Transverse colon (tissue), 4 donors: ENCODE data around the gene SCG2. TPM values are rescaled to one million over a fixed set of nuclear protein-coding genes. Genes with fewer than 3 reads are reported as not detected.

Experiments
- DNase-seq: peaks from one replicate; pipeline ENCODE4 v3.0.0-alpha.2; 2019
- H3K27ac ChIP-seq, 4 donors: fragments of 200-600 bp; sonication (generic); 2 replicates each; pipeline ENCODE4 v1.5.1; 2016 to 2018; ENCODE audit warnings: inconsistent platforms in 4 of 4
- H3K27me3 ChIP-seq: fragments of 200-600 bp; sonication (generic); 2 replicates; pipeline ENCODE4 v1.5.1; 2017; ENCODE audit warnings: inconsistent platforms
- H3K36me3 ChIP-seq, 4 donors: fragments of 200-600 bp; sonication (generic); 2 replicates each; pipeline ENCODE4 v1.5.1; 2017 to 2019; ENCODE audit warnings: inconsistent platforms in 4 of 4
- H3K4me1 ChIP-seq, 4 donors: fragments of 200-600 bp; sonication (generic); 2 replicates each; pipeline ENCODE4 v1.5.1; 2017 to 2020; ENCODE audit warnings: inconsistent platforms in 4 of 4
- H3K4me3 ChIP-seq, 4 donors: fragments of 200-600 bp; sonication (generic); 1 replicate in 1 of 4; 2 replicates in 3 of 4; pipeline versions ENCODE4 v1.5.1 to v1.6.1; 2017 to 2019; ENCODE audit warnings: inconsistent platforms in 4 of 4
- H3K9me3 ChIP-seq, 2 donors: fragments of 200-600 bp; sonication (generic); 2 replicates each; pipeline ENCODE4 v1.5.1; 2017 to 2019; ENCODE audit warnings: inconsistent platforms in 2 of 2
- EP300 ChIP-seq: sonication (generic); formaldehyde crosslinking; IDR thresholded peaks from one replicate; pipeline ENCODE4 v1.6.1; 2017; ENCODE audit warnings: antibody characterized with exemption, low read depth
- POLR2A ChIP-seq: fragments of 450-650 bp; IDR thresholded peaks from one replicate; pipeline ENCODE4 v1.6.1; 2016; ENCODE audit warnings: antibody characterized with exemption, mild to moderate bottlenecking, moderate library complexity
- POLR2AphosphoS5 ChIP-seq, 3 donors: sonication (generic); formaldehyde crosslinking; IDR thresholded peaks; one replicate each; pipeline ENCODE4 v1.6.1; 2016; ENCODE audit warnings: antibody characterized with exemption in 3 of 3
- WGBS, 2 donors: methylation state at CpG; one replicate each; pipeline ENCODE4 v1.1.5; 2018; ENCODE audit warnings: low coverage in 1 of 2; 5-methylcytosine and 5-hydroxymethylcytosine counted together
- in situ Hi-C, 4 donors: fragments of 200-750 bp; cut with MboI; loops; one replicate each; pipeline versions ENCODE4 v1.15.0 to v1.15.1; 2017; ENCODE audit warnings: low sequenced_read_pairs in 3 of 4, low pct_ligation_motif_present in 1 of 4, low pct_unique_long_range_greater_than_20kb in 1 of 4
- intact Hi-C: fragments of 100-400 bp; cut with DNase I; formaldehyde crosslinking; loops from one replicate; pipeline ENCODE4 v1.15.1; 2023; ENCODE audit warnings: low total_unique reads
- total RNA-seq, 4 donors: library from RNA; depleted of rRNA; stranded (reverse); fragments of >200 nt; gene quantifications; one replicate each; pipeline ENCODE4 v1.1.0, GENCODE V29; 2016
- TF ChIP-seq, protein P1 (sequence below), 5 experiments: fragments of 200-600 bp in 3 of 5; fragments of 450-650 bp in 2 of 5; sonication (generic) in 3 of 5; IDR thresholded peaks; 1 replicate in 2 of 5; 2 replicates in 3 of 5; pipeline ENCODE4 v1.5.1; 2016 to 2017; ENCODE audit warnings: antibody characterized with exemption in 5 of 5, inconsistent platforms in 3 of 5, mild to moderate bottlenecking in 2 of 5, moderate library complexity in 1 of 5

SCG2 gene
- total RNA-seq, 4 donors from 2014 or later = 0.37 to 9.6 (median 4.5) TPM

DNA sequence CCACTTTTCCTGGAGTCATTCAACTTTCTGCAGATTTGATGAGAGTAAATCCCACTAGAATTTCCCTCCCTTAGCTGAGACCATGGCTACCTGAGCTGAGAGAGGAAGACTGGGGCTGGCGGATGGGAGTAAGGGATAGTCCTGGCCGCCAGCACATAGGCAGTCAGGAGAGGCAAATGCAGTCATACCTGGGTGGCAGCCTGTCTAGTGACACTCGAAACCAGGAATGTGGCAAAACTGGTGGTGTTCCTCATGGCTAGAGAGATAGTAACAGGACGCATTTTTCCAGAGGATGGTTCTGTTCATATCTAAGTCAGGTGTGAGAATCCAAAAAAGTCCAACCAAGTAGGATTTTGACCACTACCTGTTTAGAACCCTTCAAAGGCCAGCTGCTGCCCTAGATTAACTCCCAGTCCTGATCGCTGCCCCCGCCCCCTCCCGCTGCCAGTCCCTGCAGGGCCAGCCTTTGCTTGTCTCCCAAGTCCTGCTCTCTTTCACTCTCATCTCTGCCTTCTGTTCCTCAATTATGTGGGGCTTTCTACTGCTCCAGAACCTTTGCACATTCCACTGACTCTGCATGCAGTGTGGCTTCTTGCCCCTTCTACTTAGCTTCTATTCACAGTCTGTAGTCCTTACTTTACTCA lies 17.4 kb upstream of the SCG2 start:
- Histone ChIP-seq H3K27ac (no peak overlapping the region), H3K27me3 (peaks cover 3% of the 10 kb centered on the region), H3K36me3 (no peaks in the 10 kb centered on the region), H3K9me3 (no peaks in the 10 kb centered on the region), H3K4me3 (no peak overlapping the region), H3K4me1 (no peaks in the 10 kb centered on the region)
- DNase-seq = no peak
- in situ Hi-C loops = loop anchor here in 1 of 4 donors (25.0 kb wide), 1 partner anchor 632 kb away; no protein-coding TSS in a partner anchor
- intact Hi-C loops = no loop called here
- 84% methylated on average over 7 of the region's 7 CpGs; no CpG with 5 or more reads in 1 of the 2 donors for WGBS, 2 donors
- no peak for TF ChIP-seq POLR2AphosphoS5 (IDR thresholded peaks at IDR 0.05)
- TF ChIP-seq, protein P1, sequence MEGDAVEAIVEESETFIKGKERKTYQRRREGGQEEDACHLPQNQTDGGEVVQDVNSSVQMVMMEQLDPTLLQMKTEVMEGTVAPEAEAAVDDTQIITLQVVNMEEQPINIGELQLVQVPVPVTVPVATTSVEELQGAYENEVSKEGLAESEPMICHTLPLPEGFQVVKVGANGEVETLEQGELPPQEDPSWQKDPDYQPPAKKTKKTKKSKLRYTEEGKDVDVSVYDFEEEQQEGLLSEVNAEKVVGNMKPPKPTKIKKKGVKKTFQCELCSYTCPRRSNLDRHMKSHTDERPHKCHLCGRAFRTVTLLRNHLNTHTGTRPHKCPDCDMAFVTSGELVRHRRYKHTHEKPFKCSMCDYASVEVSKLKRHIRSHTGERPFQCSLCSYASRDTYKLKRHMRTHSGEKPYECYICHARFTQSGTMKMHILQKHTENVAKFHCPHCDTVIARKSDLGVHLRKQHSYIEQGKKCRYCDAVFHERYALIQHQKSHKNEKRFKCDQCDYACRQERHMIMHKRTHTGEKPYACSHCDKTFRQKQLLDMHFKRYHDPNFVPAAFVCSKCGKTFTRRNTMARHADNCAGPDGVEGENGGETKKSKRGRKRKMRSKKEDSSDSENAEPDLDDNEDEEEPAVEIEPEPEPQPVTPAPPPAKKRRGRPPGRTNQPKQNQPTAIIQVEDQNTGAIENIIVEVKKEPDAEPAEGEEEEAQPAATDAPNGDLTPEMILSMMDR (IDR thresholded peaks at IDR 0.05) = no peak
- no peak for TF ChIP-seq POLR2A
- no peak for TF ChIP-seq EP300

DNA sequence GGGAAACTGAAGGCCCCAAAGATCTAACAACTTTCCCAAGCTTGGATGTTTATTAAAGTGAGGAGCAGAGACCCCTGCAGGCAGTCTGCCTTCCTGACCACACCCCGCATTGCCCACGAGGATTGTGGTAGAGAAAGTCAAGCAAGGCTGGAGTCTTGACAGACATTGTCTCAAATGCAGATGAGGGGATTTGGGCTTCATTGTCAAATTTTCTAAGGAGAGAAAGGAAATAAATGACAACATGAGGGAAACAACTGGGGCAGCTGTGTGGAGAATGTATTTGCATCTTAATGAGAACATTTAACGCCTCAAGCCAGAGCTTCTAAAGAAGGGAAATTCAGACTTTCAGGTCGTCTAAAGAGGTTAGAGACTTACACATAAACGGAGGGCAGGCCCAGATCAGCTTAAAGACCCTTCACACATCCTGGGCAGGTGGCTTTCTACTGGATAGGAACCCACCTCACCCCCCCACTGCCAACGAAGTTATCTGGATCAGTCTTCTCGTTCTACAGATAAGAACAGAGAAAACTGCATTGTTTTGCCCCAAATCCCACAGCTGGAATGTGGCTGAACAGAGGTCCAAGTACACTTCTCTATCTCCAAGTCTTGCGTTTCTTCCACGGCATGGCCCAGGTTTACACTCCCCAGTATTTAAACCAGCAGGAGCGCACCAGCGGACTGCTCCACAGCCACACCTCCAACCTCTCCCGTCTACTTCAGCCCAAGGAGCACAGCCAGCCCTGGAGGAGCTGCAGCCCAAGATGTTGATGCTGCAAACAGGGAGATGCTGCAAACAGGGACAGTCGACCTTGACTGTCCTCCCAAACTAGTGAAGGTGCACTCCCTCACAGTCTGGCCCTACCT lies 16.2 kb upstream of the SCG2 start:
- no peak for TF ChIP-seq EP300
- no peak for TF ChIP-seq POLR2A
- TF ChIP-seq POLR2AphosphoS5 (IDR thresholded peaks at IDR 0.05) = no peak
- TF ChIP-seq, protein P1 (IDR thresholded peaks at IDR 0.05) = no peak
- intact Hi-C loops = no loop called here

DNA sequence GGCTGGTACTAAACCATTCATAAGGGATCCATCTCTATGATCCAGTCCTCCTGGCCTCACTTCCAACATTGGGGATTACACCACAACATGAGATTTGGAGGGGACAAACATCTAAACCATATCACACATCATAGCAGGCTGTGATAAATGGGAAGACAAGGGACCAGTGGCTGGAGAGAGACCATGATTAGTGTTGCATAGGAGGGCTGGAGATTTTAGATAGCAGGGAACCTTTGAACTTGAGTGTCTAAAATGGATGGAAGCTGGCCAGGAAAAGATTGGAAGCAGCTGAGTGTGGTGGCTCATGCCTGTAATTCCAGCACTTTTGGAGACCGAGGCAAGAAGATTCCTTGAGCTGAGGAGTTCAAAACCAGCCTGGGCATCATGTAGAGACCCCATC lies 12.4 kb upstream of the SCG2 start:
- in situ Hi-C loops = loop anchor here in 1 of 4 donors (25.0 kb wide), 1 partner anchor 627 kb away; no protein-coding TSS in a partner anchor

More for the DNA sequence above, 16.2 kb upstream of the SCG2 start:
- 38 to 42% methylated on average over 6 to 13 of the region's 13 CpGs for WGBS, 2 donors
- Histone ChIP-seq H3K4me1 (peaks cover 0 to 5% (median 1%) of the 10 kb centered on the region in 4 donors), H3K27ac (no peak overlapping the region), H3K27me3 (peaks cover 12% of the 10 kb centered on the region), H3K4me3 (no peak overlapping the region), H3K9me3 (no peaks in the 10 kb centered on the region), H3K36me3 (no peaks in the 10 kb centered on the region)
- in situ Hi-C loops = loop anchor here in 1 of 4 donors (25.0 kb wide), 1 partner anchor 631 kb away; no protein-coding TSS in a partner anchor
- no peak for DNase-seq

More for the DNA sequence above, 12.4 kb upstream of the SCG2 start:
- Histone ChIP-seq H3K4me1 (peaks cover 0 to 14% (median 2%) of the 10 kb centered on the region in 4 donors), H3K9me3 (no peaks in the 10 kb centered on the region), H3K27ac (no peak overlapping the region), H3K36me3 (no peaks in the 10 kb centered on the region), H3K27me3 (peaks cover 27% of the 10 kb centered on the region), H3K4me3 (no peak overlapping the region)
- WGBS, 2 donors = 68 to 100% methylated on average over 1 of the region's 1 CpG
- no peak for DNase-seq
- intact Hi-C loops = no loop called here
- TF ChIP-seq, protein P1 (IDR thresholded peaks at IDR 0.05) = no peak
- no peak for TF ChIP-seq EP300
- TF ChIP-seq POLR2AphosphoS5 (IDR thresholded peaks at IDR 0.05) = no peak
- TF ChIP-seq POLR2A = no peak
